Gastrocnemius medialis (tissue), 4 donors: ENCODE data around the gene ITGB5. TPM values are rescaled to one million over a fixed set of nuclear protein-coding genes. Genes with fewer than 3 reads are reported as not detected.

Experiments used
- ATAC-seq, 2 donors: fragments of 150-250 bp; one replicate each; pipeline ENCODE4 v1.9.1; 2016
- DNase-seq, 2 donors: peaks; one replicate each; pipeline ENCODE4 v3.0.0-alpha.2; 2019
- H3K27ac ChIP-seq, 4 donors: fragments of 200-600 bp; sonication (generic); 1 replicate in 1 of 4; 2 replicates in 3 of 4; pipeline ENCODE4 v1.5.1; 2016 to 2018; ENCODE audit warnings: mild to moderate bottlenecking in 2 of 4, moderate library complexity in 1 of 4
- H3K27me3 ChIP-seq, 3 donors: fragments of 200-600 bp; sonication (generic) in 2 of 3; 1 replicate in 1 of 3; 2 replicates in 2 of 3; pipeline versions ENCODE4 v1.5.1 to v1.6.0; 2016 to 2019; ENCODE audit warnings: mild to moderate bottlenecking in 1 of 3, moderate library complexity in 1 of 3
- H3K36me3 ChIP-seq, 2 donors: fragments of 200-600 bp; sonication (generic) in 1 of 2; one replicate each; pipeline ENCODE4 v1.5.1; 2017 to 2018
- H3K4me1 ChIP-seq, 2 donors: fragments of 200-600 bp; sonication (generic) in 1 of 2; one replicate each; pipeline ENCODE4 v1.5.1; 2016 to 2017; ENCODE audit warnings: mild to moderate bottlenecking in 2 of 2
- H3K4me3 ChIP-seq, 4 donors: fragments of 200-600 bp; sonication (generic) in 3 of 4; 1 replicate in 1 of 4; 2 replicates in 3 of 4; pipeline ENCODE4 v1.5.1; 2016 to 2019; ENCODE audit warnings: mild to moderate bottlenecking in 2 of 4
- H3K9me3 ChIP-seq, 3 donors: fragments of 200-600 bp; sonication (generic) in 2 of 3; 1 replicate in 1 of 3; 2 replicates in 2 of 3; pipeline ENCODE4 v1.5.1; 2016 to 2019
- POLR2A ChIP-seq, 2 donors: fragments of 450-650 bp; IDR thresholded peaks; one replicate each; pipeline ENCODE4 v1.6.1; 2017; ENCODE audit warnings: antibody characterized with exemption in 2 of 2, mild to moderate bottlenecking in 2 of 2, moderate library complexity in 2 of 2
- in situ Hi-C, 4 donors: fragments of 200-750 bp; cut with MboI; loops; one replicate each; pipeline versions ENCODE4 v1.15.0 to v1.8.0; 2017; ENCODE audit warnings: low sequenced_read_pairs in 4 of 4
- intact Hi-C: fragments of 100-400 bp; cut with DNase I; formaldehyde crosslinking; loops from one replicate; pipeline ENCODE4 v1.15.1; 2023; ENCODE audit warnings: low total_unique reads
- total RNA-seq, 4 donors: library from RNA; depleted of rRNA; stranded (reverse); fragments of >200 nt; gene quantifications; one replicate each; pipeline versions ENCODE4 v1.1.0 to v1.2.3, GENCODE V29; 2016
- TF ChIP-seq, protein P1 (sequence below), 5 experiments: fragments of 450-650 bp in 3 of 5; fragments of 200-600 bp in 2 of 5; sonication (generic) in 2 of 5; IDR thresholded peaks in 4 of 5; conservative IDR thresholded peaks in 1 of 5; 1 replicate in 4 of 5; 2 replicates in 1 of 5; pipeline ENCODE4 v1.5.1; 2016 to 2019; ENCODE audit warnings: antibody characterized with exemption in 5 of 5, mild to moderate bottlenecking in 3 of 5, moderate library complexity in 3 of 5

Gene ITGB5
- total RNA-seq, 4 donors from 2014 or later: 35.2 to 101 (median 71.3) TPM

DNA sequence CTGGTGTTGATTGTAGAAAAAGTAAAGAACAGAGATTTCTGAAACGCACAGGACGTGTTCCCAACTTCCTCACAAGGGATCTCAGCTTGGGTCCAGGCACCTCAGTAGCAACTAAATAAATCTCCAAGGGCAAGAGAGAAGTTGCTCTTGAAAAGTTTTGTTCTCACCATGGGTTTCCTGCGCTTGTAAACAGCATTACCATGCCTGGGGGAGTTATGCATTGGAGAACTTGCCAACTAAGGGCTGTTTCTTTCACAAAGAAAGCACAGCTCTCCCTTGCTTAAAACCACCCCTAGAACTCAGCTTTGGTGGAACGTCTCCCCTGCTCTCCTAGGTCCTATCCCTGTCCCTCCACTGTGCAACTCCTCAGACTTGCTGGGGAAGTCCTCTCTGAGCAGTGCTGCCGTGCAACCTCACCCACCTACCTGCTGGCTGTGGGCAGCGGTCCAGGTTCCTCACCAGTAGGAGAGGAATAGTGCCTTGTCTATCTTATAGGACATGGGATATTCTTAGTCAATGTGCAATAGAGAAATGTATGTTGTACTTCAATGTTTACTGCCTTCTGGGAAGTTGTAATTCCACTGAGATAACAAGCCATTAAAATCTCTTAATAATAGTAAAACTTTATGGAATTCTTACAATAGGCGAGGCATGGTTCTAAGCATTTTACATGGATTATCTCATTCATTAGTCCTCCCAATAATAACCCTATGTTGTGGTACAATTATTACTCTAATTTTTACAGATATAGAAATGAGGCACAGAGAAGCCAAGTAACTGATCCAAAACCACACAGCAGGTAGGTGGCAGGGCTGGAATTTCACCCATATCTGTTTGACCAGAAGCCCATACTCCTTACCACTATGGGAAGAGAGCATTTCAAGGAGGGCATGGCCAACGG is 105.4 kb downstream of the ITGB5 start:
- TF ChIP-seq POLR2A (IDR thresholded peaks at IDR 0.05): no peak
- TF ChIP-seq, protein P1, sequence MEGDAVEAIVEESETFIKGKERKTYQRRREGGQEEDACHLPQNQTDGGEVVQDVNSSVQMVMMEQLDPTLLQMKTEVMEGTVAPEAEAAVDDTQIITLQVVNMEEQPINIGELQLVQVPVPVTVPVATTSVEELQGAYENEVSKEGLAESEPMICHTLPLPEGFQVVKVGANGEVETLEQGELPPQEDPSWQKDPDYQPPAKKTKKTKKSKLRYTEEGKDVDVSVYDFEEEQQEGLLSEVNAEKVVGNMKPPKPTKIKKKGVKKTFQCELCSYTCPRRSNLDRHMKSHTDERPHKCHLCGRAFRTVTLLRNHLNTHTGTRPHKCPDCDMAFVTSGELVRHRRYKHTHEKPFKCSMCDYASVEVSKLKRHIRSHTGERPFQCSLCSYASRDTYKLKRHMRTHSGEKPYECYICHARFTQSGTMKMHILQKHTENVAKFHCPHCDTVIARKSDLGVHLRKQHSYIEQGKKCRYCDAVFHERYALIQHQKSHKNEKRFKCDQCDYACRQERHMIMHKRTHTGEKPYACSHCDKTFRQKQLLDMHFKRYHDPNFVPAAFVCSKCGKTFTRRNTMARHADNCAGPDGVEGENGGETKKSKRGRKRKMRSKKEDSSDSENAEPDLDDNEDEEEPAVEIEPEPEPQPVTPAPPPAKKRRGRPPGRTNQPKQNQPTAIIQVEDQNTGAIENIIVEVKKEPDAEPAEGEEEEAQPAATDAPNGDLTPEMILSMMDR (IDR thresholded peaks at IDR 0.05 in 4 of 5, conservative IDR thresholded peaks at IDR 0.05 in 1 of 5): no peak
- intact Hi-C loops: loop anchor here (2.0 kb wide), 2 partner anchors 29 to 105 kb away; partner anchors contain the start of gene ITGB5
- Histone ChIP-seq H3K9me3 (no peaks in the 10 kb centered on the region), H3K4me3 (peak overlapping the region in 1 of 4 donors; percentile 16), H3K4me1 (peaks cover 42 to 49% of the 10 kb centered on the region in 2 donors), H3K27me3 (no peaks in the 10 kb centered on the region), H3K36me3 (no peaks in the 10 kb centered on the region), H3K27ac (peak overlapping the region; percentile 81 to 93 (median 90))
- DNase-seq: no peak
- in situ Hi-C loops: no loop called here
- no peak for ATAC-seq

DNA sequence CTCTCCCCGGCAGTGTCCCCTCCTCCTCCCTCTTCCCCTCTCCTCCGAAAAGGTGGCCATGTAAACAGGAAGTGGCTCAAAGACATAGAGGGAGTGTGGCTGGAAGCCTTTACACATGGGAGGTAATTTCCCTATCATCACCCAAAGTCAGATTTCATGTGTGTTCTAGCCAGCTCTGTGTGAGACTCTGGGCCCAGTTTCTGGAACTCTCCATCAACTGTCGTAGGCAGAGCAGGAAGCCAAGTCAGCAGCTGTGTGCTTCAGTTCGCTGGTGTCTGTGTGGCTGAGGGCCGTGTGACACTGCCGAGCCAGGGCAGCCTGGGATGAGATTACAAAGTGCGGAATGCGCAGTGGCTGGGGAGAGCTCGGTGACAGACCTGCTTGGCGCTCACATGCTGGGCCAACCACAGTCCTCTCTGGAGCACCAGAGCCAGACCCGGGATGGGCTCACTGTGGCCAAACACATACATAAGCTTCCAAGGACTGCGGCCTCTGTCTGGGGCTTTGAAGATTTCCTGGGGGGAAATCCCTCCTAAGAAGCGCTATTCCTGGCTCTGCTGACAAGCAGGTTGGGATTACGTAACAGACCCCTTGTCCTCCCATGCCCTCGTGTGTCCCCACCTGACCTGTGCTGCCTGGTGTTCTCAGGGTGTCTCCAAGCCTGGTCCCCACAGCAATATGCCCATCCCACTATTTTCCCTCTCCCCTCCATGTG is 106.2 kb downstream of the ITGB5 start:
- peak in 1 of 2 donors; percentile 60 for TF ChIP-seq POLR2A (IDR thresholded peaks at IDR 0.05)
- TF ChIP-seq, protein P1 (IDR thresholded peaks at IDR 0.05 in 4 of 5, conservative IDR thresholded peaks at IDR 0.05 in 1 of 5): no peak
- peak overlapping the region; percentile 81 to 93 (median 90) for H3K27ac ChIP-seq
- DNase-seq (peak; percentile 92 to 96), ATAC-seq (peak; percentile 90)
- H3K36me3 ChIP-seq: no peaks in the 10 kb centered on the region
- peaks cover 35 to 42% of the 10 kb centered on the region in 2 donors for H3K4me1 ChIP-seq
- intact Hi-C loops (loop anchor here (2.0 kb wide), 2 partner anchors 30 to 106 kb away; partner anchors contain the start of gene ITGB5), in situ Hi-C loops (no loop called here)
- H3K9me3 ChIP-seq: no peaks in the 10 kb centered on the region
- no peaks in the 10 kb centered on the region for H3K27me3 ChIP-seq
- peak overlapping the region; percentile 1 to 34 (median 14) for H3K4me3 ChIP-seq

DNA sequence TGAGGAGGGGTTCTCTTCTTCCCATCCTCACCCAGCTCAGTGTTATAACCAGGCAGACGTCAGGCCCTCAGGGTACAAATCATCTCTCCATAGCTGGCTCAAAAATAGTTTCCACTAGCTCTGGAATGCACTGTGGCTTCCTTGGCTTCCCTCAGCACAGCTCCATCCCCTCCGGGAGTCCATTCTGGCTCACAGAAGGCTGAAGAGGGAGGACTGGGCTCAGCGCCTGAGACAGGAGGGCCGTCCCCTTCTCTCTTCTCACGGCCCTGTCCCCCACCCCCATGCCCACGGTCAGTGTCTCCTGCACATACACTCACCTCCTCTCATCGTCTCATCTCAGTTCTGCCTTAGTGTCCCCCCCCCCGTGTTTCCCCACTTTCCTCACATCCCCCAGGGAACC is 106.8 kb downstream of the ITGB5 start:
- ATAC-seq: peak; percentile 49 to 57
- peak overlapping the region in 3 of 4 donors; percentile 1 to 34 (median 11) for H3K4me3 ChIP-seq
- no peaks in the 10 kb centered on the region for H3K36me3 ChIP-seq
- no peaks in the 10 kb centered on the region for H3K9me3 ChIP-seq
- intact Hi-C loops (loop anchor here (2.0 kb wide), 2 partner anchors 30 to 106 kb away; partner anchors contain the start of gene ITGB5), in situ Hi-C loops (no loop called here)
- peak overlapping the region; percentile 81 to 93 (median 90) for H3K27ac ChIP-seq
- H3K27me3 ChIP-seq: no peaks in the 10 kb centered on the region
- peaks cover 35 to 39% of the 10 kb centered on the region in 2 donors for H3K4me1 ChIP-seq
- DNase-seq: peak; percentile 61 to 76
- TF ChIP-seq POLR2A (IDR thresholded peaks at IDR 0.05): no peak
- TF ChIP-seq, protein P1 (IDR thresholded peaks at IDR 0.05 in 4 of 5, conservative IDR thresholded peaks at IDR 0.05 in 1 of 5): no peak

DNA sequence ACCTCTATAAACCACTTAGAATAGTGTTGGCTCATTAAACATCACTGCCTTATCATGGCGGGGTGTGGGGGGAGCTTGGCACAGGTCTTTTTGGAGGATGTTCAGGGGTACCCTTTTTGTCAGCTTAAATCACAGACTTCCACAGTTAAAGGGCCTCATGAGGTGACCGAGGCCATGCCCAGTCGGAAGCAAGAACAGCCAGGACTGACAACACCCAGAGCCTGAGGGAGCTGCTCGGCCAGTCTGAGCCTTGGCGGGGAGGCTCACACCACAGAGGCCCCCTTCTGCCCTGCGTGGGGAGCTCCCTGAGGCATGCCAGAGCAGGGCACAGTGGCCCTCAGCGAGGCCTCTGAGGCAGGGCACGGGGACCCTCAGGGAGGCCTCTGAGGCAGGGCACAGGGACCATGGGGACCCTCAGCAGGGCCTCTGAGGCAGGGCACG is 107.4 kb downstream of the ITGB5 start:
- peak overlapping the region; percentile 81 to 93 (median 90) for H3K27ac ChIP-seq
- H3K36me3 ChIP-seq: no peaks in the 10 kb centered on the region
- no peaks in the 10 kb centered on the region for H3K9me3 ChIP-seq
- H3K27me3 ChIP-seq: no peaks in the 10 kb centered on the region
- no peak for ATAC-seq
- intact Hi-C loops (loop anchor here (2.0 kb wide), 2 partner anchors 31 to 107 kb away; partner anchors contain the start of gene ITGB5), in situ Hi-C loops (no loop called here)
- no peak for DNase-seq
- TF ChIP-seq, protein P1 (IDR thresholded peaks at IDR 0.05 in 4 of 5, conservative IDR thresholded peaks at IDR 0.05 in 1 of 5): no peak
- no peak for TF ChIP-seq POLR2A (IDR thresholded peaks at IDR 0.05)
- H3K4me3 ChIP-seq: no peak overlapping the region
- H3K4me1 ChIP-seq: peaks cover 37 to 42% of the 10 kb centered on the region in 2 donors
